ENCODE measurements around the gene PTPRU. TPM values are rescaled to one million over a fixed set of nuclear protein-coding genes. Genes with fewer than 3 reads are reported as not detected.

The PTPRU gene
- total RNA-seq, 1 experiment from 2014 or later, result 25.7 TPM

DNA sequence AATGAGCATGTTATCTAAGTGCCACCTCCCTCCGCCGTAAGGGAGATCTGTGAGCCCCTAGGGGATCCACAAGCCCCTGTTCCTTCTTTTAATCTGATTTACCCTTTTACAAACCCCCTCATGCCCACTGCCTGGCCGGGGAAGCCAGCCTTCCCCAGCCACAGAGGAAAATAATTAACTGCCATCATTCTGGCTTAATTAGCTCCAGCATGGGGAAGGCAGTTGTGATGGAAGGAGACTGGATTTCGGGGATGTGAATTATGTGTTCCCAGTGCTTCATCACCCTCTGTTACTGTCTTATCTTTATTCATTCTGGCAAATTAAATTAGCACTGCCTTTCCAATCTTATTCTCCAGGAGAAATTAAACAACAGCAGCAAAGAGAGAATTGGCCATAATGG, 135.8 kb downstream of the PTPRU start:
- Histone ChIP-seq H3K27ac (ENCODE audit: low read length) (no peak overlapping the region), H2AFZ (ENCODE audit: low read length) (no peak overlapping the region), H3K4me2 (ENCODE audit: low read length) (no peak overlapping the region), H3K9me3 (ENCODE audit: low read length) (no peaks in the 10 kb centered on the region), H3K79me2 (ENCODE audit: low read length) (no peaks in the 10 kb centered on the region), H3K9ac (ENCODE audit: low read length) (no peak overlapping the region), H3K9me2 (replicated peaks; ENCODE audit: low read length) (no peaks in the 10 kb centered on the region), H3K4me3 (ENCODE audit: low read length) (no peak overlapping the region), H3F3A (ENCODE audit: low read length, unreplicated experiment) (no peaks in the 10 kb centered on the region), H3K36me3 (ENCODE audit: low read depth, low read length) (no peaks in the 10 kb centered on the region), H3K4me1 (ENCODE audit: insufficient read depth, low read length) (no peaks in the 10 kb centered on the region), H3K27me3 (ENCODE audit: low read length) (peaks cover 83% of the 10 kb centered on the region), H4K20me1 (ENCODE audit: low read length) (no peaks in the 10 kb centered on the region)
- TF ChIP-seq EZH2phosphoT487 (IDR thresholded peaks at IDR 0.05; ENCODE audit: borderline replicate concordance, low read length) (no peak), EZH2 (IDR thresholded peaks at IDR 0.05; ENCODE audit: low read length, unreplicated experiment) (no peak)
- TF ChIP-seq, protein P1, sequence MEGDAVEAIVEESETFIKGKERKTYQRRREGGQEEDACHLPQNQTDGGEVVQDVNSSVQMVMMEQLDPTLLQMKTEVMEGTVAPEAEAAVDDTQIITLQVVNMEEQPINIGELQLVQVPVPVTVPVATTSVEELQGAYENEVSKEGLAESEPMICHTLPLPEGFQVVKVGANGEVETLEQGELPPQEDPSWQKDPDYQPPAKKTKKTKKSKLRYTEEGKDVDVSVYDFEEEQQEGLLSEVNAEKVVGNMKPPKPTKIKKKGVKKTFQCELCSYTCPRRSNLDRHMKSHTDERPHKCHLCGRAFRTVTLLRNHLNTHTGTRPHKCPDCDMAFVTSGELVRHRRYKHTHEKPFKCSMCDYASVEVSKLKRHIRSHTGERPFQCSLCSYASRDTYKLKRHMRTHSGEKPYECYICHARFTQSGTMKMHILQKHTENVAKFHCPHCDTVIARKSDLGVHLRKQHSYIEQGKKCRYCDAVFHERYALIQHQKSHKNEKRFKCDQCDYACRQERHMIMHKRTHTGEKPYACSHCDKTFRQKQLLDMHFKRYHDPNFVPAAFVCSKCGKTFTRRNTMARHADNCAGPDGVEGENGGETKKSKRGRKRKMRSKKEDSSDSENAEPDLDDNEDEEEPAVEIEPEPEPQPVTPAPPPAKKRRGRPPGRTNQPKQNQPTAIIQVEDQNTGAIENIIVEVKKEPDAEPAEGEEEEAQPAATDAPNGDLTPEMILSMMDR (conservative IDR thresholded peaks at IDR 0.05; ENCODE audit: low read depth, low read length), result no peak
- DNase-seq (no peak), ATAC-seq (no peak)
- no TSS peak for BruUV-seq (replicated peaks)
- intact Hi-C loops (cut with micrococcal nuclease), result no loop called here
- ChIA-PET POLR2A (ENCODE audit: unreplicated experiment) (no interaction called here), CTCF (no interaction called here)

Other genes with a start within 250 kb of the PTPRU start
- gene TMEM200B, start 112.6 kb upstream of the PTPRU start, total RNA-seq (2014; rRNA removed), result 9.0 and 9.3 TPM in 2 replicates
- 62.0 and 78.2 TPM in 2 replicates for gene SRSF4, start 54.6 kb upstream of the PTPRU start, total RNA-seq (2014; rRNA removed)
- gene MECR, start 5.6 kb upstream of the PTPRU start, total RNA-seq (2014; rRNA removed), result 25.3 and 30.5 TPM in 2 replicates